NOMO-1 treated with dmso at 0.1 percent for 144 hours (cell line): ENCODE results near the gene SF1.

Experiments
- DNase-seq: peaks from one replicate; lab custom pipeline; 2025; ENCODE audit not compliant: unreplicated experiment; lab: John Stamatoyannopoulos, UW

The SF1 gene

DNA sequence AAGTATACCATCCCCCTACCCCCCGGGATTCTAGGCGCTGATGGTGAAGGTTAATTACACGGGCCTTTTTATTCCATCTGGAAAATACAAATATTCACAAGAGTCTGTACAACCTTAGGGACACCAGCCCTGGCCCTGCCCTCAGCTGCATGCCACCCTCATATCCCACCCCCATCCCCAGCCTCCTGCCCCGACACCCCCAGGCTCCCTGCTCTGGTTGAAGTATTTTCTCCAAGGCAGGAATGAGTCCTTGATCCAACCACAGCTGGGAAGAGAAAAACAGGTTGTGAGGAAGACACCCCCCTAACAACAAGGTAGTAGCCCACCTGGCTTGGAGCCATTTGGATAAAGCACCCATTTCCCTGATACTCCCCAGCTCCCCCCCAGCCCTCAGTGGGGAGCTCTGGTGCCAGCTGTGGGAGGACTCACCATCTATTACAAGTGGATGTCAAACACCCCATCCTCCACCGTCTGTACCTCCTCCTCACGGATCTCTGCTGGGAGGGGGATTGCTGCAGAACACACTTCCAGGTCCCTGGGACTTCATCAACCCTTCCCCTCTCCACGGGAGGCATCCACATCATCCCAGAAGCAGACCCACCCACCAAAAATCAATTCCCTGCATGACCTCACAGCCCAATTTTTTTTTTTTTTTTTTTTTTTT lies 51.3 kb downstream of the SF1 start:
- DNase-seq = no peak

DNA sequence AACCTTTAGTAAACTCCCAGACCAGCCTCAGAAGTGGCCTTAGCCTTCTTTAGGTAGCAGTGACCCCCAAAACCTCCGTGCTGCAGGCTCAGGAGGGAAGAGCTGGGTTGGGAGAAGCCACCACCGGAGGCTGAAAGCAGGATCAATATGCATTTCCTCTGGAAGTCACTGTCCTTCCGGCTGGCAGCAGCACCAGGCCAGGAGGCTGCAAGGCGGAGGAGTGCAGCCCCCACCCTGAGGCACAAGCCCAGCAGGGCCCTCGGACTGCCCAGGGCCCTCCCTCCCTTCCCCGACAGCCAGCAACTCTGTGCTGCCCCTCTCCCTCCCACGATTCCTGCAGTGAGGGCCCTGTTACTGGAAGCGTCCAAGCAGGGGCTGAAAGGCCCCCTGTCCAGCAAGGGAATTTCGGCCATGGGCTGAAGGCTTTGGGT lies 52.1 kb downstream of the SF1 start:
- no peak for DNase-seq

DNA sequence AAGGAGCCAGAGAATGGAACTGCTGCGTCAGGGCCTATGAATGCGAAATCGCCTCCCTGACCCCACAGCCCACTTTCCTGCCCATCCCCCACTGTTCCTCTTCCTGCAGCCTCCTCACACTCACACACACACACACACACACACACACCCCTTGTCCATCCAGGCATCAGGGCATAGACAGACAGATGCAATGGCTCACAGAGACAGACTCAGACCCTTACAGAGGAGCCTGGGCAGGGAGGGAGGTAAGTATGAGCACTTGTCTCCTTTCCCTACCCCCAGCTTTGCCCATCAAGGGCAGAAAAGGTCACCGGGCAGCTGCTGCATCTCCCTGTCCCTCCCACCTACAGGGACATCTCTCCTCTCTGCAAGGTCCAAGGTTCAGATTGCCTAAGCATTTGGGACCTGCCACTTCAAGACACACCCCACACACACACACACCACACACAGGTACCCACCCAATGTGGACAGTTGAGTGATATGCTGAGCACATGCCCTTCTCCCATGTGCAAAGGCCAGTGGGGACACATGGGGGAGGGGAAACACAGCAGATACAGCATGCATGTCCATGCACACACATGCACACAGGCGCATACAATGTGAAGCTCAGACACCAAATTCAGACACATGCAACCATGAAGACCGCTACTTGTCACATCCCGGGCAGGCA lies 53.3 kb downstream of the SF1 start:
- no peak for DNase-seq

DNA sequence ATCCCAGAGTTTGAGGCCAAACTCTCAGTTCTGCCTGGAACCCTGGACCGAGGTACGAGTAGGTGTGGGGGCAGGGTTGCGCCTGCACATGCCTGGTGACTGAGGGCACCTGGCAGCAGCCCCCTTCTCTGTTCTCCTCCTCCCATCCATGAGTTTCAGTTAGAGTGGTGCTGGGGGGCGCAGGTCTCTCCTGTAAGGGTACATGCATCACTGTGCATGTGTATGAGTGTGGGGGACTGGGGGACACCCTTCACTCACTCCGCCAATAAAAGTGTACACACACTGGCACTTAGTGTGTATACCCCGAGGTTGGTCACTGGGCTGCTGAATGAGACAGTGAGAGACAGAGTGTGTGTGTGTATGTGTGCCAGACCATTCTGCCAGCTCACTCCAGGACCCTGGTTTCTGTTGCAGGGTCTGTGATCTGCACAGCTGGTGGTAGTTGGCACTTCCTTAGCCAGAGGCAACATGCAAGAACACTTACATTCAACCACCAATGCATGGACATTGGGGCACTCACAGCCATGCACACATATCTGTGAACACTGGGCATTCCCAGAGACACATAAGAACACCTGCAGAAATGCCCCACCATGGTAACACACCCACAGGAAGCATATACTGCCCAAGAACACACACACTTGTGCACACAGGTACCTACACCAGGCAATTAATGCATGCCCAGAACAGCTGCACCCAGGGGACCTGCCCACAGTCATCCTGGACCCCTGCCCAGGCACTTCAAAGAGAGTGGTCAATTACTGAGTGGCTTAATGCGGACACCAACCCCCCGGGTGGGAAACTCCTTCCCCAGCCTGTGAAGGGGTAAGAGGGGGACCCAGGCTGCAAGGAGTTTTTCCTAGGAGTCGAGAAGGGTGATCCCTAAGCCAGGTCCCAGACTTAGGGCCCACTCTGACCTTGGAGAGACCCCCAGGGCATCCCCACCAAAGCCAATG lies 54.2 kb downstream of the SF1 start:
- no peak for DNase-seq

DNA sequence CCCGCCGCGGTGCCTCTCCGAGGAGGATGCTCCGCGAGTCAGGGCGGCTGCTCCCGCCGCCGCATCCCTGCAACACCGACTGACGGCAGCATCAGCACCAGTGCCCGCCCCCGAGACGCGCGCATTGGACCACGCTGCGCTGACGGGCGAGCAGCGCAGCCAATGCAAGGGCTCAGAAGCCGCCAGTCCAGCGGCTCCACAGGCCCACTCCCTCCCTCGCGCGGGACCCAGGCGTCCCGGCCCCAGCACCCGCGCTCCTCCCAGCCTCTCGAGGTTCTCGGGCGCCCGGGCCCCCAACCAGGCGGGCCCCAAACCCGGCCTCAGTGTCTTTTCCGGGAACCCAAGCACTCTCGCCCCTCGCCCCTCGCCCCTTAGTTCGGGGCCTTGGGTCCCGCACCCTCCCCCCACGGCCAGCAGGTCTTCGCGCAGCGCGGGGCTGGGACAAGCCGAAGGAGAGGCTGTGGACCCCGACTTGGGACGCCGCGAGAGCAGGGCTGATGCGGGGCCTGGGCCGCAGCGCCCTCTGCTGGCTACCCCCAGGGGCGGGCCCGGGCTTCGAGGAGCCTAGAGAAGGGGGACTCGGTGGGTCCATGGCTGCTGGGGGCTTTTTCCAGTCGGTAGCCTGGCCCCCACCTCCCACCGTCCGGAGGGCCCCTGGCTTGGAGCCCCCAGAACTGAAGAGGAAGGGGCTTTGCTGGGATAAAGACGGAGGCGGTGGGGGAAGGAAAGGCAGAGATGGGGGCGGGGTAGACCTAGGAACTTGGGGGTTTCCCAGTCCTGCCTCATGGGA lies 55.0 kb downstream of the SF1 start, which contains the start of gene NRXN2:
Gene NRXN2, minus strand, starts transcription at position 81 of the 790 bp plus-strand sequence. CDS start 9,498 bp downstream, outside the sequence.
- peak; percentile 54 for DNase-seq

DNA sequence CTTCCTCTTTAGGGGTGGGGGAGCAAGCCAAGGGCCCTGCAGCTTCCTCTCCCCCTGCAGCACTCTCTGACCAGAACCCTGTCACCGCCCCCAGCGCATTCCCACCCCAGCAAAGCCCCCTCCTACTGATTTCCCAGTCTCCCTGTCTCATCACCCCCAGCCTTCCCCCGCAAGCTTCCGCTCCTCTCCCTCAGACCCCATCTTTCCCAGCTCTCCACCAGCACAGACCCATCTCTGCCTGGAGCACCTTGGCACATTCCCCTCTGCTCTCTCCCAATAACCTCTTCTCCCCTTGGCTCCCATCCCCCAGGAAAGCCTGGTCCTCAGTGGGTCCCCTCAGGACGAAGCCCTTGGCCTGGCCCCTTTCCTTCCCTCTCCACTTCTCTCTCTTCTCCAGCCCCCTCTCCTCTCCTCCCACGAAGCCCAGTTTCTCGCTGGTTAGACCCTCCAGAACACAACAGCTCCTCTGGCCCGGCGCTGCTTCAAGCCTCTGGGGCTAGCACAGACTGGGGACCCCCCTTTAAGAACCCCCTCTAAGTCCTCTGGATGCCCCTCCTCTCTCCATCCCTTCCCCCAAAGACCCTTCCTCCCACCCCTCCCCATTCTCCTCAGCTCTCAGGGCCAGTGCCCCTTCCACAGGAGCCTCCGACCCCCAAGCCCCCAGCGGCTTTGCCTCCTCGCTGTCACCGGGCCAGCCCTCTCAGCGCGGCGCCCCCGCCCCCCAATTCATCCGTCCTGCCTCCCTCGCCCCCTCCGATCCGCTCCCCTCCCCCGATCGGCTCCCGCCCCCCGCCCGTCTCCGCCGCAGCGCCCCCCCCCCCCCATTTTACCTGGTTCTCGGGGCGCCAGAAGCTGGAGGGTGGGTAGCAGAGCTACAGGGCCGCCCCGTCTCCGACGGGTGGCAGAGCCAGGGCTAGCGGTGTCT lies 55.9 kb downstream of the SF1 start:
- no peak for DNase-seq

DNA sequence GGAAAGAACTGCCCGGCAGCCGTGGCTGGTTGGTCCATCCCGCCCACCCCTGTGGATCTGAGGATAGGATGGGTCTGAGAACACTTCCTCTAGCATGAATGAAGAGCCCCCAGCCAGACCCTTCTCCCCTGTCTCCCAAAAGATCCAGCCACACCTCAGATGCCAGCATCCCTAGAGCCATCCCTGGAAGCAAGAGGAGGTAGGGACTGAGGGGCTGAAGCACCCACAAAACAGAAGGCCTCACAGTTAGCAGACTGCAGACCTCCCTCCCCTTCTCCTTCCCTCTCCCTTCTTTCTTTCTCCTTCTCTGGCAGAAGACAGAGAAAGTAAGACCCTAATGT lies 57.0 kb downstream of the SF1 start:
- no peak for DNase-seq

DNA sequence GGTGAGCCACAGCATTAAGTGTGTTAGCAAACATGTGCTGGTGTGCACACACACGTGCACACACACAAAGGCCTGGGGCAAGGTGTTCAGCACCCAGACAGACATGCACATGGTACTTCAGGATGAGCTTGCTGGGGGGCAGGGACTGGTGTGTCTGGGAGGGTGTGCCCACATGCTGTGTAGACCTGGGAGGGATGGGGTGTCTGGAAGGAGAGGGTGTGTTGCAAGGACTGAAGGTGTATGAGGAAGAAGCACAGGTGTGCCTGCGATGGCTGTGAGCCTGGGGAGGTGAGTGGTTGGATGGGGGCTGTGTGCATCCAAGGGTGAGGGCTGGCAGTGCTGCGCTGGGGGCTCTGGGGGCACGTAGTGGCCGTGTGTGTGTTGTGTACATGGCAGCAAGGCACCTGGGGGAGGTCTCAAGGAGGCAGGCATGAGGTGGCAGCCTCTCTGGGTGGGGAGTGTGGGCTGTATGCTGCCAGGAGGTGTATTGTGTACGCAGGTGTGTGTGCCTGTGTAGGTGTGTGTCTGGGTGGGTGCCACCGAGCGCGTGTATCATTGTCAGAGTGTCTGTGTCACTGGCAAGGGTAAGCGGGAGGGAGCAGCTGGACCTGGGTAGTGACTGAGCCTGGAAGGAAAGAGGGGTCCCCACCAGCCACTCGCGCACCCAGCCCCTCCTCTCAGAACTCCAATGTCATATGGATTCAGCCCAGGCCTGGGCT lies 57.5 kb downstream of the SF1 start:
- no peak for DNase-seq

DNA sequence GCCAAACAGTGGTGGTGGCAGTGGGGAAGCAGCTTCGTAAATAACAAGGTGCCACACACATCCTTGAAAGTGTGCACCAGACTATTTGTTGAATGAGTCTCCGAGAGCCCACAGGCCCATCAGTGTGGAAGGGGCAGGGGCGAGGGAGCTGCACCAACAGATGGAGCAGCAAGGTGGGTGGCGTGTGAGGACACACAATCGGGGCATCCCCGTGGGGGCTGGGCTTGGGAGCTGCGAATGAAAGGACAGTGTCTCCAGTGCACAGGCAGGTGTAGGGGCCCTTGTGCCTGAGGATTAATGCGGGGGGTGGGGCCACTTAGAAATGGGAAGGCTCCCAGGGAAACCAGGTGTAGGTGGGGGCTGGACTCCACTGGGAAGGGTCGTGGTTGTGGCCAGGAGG lies 58.2 kb downstream of the SF1 start:
- no peak for DNase-seq

DNA sequence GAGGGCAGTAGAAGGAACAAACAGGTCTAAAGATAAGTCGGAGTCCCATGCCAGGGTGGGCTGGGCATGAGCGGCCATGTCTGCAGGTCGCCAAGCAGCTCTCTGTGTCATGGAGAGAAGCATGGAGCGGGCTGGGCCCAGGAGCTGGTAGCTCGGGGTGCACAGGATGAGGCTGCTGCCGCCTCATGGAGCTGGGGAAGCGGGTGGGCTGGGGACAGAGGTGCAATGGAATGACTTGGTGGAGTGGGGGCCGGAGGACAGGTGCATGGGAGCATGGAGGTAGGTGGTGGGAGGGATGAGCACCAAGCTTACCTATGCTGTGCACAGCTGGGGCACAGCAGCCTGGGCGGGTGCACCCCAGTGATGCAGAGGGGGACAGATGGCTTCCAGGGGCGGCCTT lies 58.9 kb downstream of the SF1 start:
- DNase-seq = no peak

DNA sequence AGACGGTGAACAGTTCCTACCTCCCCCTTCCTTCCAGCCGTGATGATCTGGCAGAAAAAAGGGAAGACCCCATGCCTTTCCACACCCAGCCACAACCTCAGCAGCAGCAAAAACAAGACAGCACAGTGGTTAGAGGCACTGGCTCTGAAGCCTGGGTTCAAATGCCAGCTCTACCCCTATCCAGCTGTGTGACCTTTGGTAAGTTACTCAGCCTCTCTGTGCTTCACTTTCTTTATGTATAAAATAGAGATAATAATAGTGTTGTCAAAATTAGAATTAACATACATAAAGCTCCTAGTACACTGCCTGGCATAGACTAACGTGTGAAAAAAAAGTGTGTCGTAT lies 59.6 kb downstream of the SF1 start:
- no peak for DNase-seq

DNA sequence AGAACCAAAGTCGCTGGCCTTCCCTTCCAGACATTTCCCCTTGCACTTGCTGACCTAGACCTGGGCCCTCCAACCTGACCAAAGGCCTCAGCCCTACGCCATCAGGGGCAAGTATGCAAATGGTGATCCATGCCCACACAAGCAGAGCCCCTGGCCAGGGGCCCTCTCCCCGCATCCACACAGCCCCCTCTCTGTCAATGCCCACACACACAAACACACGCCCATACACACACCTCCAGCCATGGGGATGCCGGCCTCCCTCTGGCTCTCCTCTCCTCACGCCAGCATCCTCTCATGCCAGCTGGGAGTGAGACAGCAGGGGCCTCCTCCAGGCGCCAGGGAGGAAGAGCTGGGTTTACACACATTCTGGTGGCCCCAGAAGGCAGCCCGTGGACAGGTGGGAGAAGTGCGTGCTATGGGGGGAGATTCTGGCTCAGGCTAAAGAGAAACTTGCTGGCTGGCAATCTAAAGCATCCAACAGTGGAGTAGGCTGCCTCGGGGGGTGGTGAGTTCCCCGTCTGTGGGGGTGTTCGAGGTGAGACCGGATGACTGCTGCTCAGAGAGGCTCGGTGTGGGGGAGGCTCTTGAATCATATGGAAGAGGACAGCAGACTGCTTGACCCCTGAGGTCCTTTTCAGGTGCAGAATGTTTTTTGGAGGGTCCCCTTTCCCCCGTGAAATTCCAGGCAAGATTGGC lies 60.1 kb downstream of the SF1 start:
- DNase-seq = no peak

DNA sequence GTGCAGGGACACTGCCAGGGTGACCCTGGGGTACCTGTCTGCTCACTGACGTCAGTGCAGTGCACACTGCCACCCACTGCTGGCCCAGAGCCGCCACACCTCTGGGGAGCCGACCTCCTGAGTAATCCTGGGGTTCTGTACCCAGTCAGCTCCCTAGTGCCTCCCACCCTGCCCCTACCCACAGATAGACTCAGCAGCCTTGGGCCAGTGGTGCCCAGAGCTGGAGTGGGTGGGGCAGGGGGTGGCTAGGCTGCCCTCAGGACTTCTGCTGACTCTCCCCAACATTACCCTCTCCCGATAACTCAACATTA lies 61.1 kb downstream of the SF1 start:
- no peak for DNase-seq

DNA sequence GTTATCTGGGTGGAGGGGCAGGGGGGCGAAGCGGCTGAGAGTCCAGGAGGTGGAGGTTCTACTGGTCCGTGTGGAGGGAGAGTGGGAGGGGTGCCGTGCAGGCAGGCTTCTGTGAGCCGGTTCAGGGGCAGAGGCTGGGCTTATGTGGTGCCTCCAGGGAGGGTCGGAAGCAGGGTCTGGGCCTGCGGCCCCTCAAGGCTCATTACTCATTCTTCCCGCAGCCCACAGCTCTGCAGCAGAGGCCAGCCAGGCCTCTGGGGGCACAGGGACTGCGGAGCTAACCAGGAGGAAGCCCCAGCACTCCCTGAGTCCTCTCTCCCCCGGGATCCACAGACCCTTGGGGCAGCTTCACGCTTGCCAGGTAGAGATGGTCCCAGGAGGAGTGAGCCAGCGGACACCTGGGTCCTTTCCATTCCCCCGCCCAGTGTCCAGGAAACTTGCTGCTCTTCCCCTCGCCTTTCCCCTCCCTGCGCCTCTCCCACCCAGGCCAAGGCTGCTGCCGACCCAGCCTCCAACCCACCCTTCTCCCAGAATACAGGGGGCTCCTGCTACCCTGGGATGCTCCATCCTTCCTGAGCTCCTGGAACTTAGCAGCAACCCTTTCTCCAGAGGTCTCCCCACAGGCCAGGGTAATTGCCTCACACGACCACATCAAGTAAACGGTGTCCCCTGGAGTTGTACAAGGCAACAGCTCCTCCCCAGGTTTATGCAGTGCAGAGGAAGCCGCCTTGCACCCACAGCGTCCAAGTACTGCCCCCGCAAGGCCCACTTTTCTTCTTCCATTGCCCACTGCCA lies 61.7 kb downstream of the SF1 start:
- DNase-seq = no peak

DNA sequence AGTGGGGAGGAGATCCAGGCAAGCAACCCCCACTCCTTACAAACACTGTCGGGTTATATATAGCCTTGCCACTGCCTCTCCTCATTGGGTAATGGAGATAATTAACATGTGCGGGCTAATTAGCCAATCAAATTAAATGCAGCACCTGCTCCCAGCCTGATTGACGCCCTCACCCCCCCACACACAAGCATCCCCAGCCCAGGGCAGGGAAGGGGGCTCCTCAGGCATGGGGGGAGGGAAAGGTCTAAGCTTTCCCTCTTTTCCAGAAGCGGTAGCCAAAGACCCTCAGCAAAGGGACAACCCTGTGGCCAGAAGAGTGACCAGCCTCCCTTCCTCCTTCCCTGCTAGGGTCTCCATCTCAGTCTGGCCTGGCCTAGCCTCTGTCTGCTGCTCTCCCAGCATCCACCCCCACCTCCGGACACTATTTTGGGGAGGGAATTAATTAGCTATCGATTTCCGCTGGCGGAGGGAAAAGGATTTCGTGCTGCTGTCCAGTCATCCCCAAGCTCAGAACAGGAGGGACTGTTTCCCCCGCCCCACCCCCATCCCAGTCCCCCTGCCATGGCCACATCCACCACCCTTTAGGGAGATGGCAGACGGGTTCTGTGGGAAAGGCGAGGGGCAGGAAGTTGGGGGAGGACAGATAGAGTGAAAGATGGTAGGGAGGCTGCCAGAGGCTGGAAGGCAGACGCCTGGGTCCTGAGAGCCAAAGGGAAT lies 62.4 kb downstream of the SF1 start:
- no peak for DNase-seq

DNA sequence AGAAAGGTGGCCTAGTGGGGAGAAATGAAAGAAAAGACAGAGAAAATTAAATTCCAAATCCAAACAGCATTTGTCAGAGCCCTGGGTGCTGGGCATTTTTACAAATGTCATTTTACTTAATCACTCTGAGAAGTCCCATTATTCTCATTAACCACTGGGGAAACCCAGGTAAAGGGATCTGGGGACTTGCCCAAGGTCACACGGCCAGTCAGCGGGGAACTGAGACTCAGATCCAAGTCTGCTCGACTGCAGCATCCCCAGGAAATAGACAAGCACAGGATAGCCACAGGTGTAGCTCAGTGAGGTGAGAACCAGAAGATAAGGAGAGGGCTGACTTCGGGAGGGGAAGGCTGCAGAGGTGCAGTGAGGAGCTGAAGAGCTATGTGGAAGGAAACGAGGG lies 63.2 kb downstream of the SF1 start:
- no peak for DNase-seq

DNA sequence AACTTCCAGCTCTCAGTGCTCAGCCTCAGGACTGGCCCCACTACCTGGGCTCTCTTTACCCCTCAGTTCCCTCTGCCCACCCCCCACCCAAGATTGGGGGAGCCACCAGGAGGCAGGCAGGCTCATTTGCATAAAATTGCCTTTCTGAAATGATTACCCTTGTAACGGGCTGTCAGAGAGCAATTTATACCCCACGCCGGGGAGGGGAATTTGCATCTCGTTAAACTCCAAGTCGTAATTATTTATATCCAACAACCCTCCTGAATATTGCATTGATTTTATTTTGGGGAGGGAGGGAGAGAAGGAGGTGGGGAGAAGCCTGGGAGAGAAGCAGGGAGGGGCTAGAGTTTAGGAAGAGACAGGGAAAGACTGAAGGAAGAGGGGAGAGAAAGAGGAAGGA lies 63.7 kb downstream of the SF1 start:
- DNase-seq = no peak
